Hepatocyte (in vitro differentiated cells): ENCODE measurements around the gene SLC7A5.
"Not testable (repeated sequence)": the region's sequence is repeated elsewhere in the genome, so short reads cannot be mapped to it uniquely, and the experiment has no call there.

ENCODE experiments used
- CTCF ChIP-seq: fragments of 200-600 bp; sonication (generic); IDR thresholded peaks from 2 replicates; pipeline ENCODE4 v1.5.1; 2016; ENCODE audit warnings: antibody characterized with exemption, mild to moderate bottlenecking; ENCODE audit not compliant: poor library complexity
- EZH2phosphoT487 ChIP-seq: fragments of 200-600 bp; sonication (generic); IDR thresholded peaks from one replicate; pipeline ENCODE4 v1.6.1; 2018; ENCODE audit warnings: antibody characterized with exemption, mild to moderate bottlenecking, low read depth, moderate library complexity; ENCODE audit not compliant: unreplicated experiment, severe bottlenecking

DNA sequence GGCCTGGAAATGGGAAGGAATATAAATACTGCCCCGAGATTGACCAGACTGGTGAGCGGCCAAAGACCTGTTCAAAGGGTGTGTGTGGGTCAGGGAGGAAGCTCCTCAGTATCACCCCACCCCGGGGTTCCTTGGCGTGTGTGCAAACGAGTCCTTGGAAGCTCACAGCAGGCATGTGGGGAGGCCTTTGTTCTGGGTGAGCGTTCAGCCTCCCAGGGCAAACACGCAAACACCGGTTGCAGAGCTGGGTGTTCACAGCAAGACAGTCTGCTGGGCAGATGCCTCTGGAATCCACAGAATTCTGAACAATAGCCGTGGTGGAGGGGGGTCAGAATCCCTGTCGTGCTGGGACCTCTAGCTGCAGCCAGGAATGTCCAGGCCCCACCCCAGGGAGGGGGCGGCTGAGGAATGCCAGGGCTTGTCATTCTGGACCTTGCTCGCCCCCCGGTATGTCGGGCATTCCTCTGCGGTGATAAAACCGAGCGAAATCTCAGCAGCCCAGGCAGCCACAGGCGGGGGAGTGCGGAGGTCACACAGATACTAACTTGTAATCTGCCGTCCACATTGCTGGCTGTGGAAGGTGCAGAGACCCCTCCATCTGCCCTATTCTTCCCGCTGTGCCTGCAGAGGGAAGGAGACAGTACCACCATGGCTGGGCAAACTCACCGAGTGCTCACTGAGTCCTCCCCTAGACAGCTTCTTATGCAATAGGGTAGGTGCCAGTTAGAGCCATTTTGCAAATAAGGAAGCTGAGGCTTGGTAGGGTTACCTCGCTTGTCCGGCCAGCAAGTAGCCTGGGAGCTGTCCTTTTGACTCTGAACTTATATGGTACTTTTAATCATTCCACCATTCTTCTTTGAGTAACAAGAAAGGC is 1.3 kb upstream of the SLC7A5 start:
- not testable (repeated sequence) for TF ChIP-seq CTCF, EZH2phosphoT487
